ENCODE measurements around the gene IL18R1. TPM values are rescaled to one million over a fixed set of nuclear protein-coding genes. Genes with fewer than 3 reads are reported as not detected.

IL18R1 gene
- polyA plus RNA-seq, 1 donor (not counting 4 experiments of a cell fraction or from before 2014, with no cell fraction given) = 1.7 TPM

GRCh38 chr2:102421890-102422759 lies 66.5 kb downstream of the IL18R1 start:
- no peaks in the 10 kb centered on the region for H3K36me3 ChIP-seq (ENCODE audit: control insufficient read depth in 2 of 2, extremely low read depth in 1 of 2, insufficient read depth in 2 of 2, low read length in 2 of 2)
- no peak overlapping the region for H2AFZ ChIP-seq (ENCODE audit: control insufficient read depth, low read length)
- no peak overlapping the region for H3K27ac ChIP-seq (ENCODE audit: control insufficient read depth, insufficient read depth, low read length)
- H3K9ac ChIP-seq (ENCODE audit: control insufficient read depth, extremely low read depth, insufficient read depth, low read length) = no peak overlapping the region
- no peak for FAIRE-seq
- TF ChIP-seq EZH2 (IDR thresholded peaks at IDR 0.05; ENCODE audit: low read length) = no peak
- TF ChIP-seq CTCF (optimal IDR thresholded peaks at IDR 0.05 in 1 of 3, IDR thresholded peaks at IDR 0.05 in 1 of 3, conservative IDR thresholded peaks at IDR 0.05 in 1 of 3; ENCODE audit: extremely low read depth in 1 of 3, insufficient read depth in 2 of 3, low read length in 3 of 3) = no peak
- no peaks in the 10 kb centered on the region for H4K20me1 ChIP-seq (ENCODE audit: control insufficient read depth, extremely low read depth, insufficient read depth, low read length)
- dilution Hi-C loops (cut with MboI; ENCODE audit: extremely low pct_ligation_motif_present, low sequenced_read_pairs) = no loop called here
- no peaks in the 10 kb centered on the region for H3K79me2 ChIP-seq (ENCODE audit: control insufficient read depth, insufficient read depth, low read length)
- no peaks in the 10 kb centered on the region for H3K4me1 ChIP-seq (ENCODE audit: control insufficient read depth, extremely low read depth, insufficient read depth, low read length)
- H3K9me1 ChIP-seq (ENCODE audit: control insufficient read depth, extremely low read depth, insufficient read depth, low read length) = no peaks in the 10 kb centered on the region
- H3K27me3 ChIP-seq (ENCODE audit: control insufficient read depth, extremely low read depth, insufficient read depth, low read length) = peaks cover 14% of the 10 kb centered on the region
- H3K4me3 ChIP-seq (ENCODE audit: control insufficient read depth in 2 of 3, extremely low read depth in 1 of 3, insufficient read depth in 2 of 3, low read depth in 1 of 3, low read length in 3 of 3) = no peak overlapping the region
- DNase-seq (ENCODE audit: low read depth, low spot score) = no peak
- no peaks in the 10 kb centered on the region for H3K9me3 ChIP-seq (ENCODE audit: control insufficient read depth, low read depth, low read length)
- no peak overlapping the region for H3K4me2 ChIP-seq (ENCODE audit: control insufficient read depth, extremely low read depth, insufficient read depth, low read depth, low read length)

GRCh38 chr2:102422910-102423309 lies 67.3 kb downstream of the IL18R1 start, which contains the start of gene IL18RAP:
Gene IL18RAP, plus strand, starts transcription at chr2:102423160. Its CDS starts 118 bp downstream, at chr2:102423278.
- H4K20me1 ChIP-seq (ENCODE audit: control insufficient read depth, extremely low read depth, insufficient read depth, low read length) = no peaks in the 10 kb centered on the region
- no peaks in the 10 kb centered on the region for H3K9me3 ChIP-seq (ENCODE audit: control insufficient read depth, low read depth, low read length)
- no peaks in the 10 kb centered on the region for H3K36me3 ChIP-seq (ENCODE audit: control insufficient read depth in 2 of 2, extremely low read depth in 1 of 2, insufficient read depth in 2 of 2, low read length in 2 of 2)
- no peaks in the 10 kb centered on the region for H3K9me1 ChIP-seq (ENCODE audit: control insufficient read depth, extremely low read depth, insufficient read depth, low read length)
- dilution Hi-C loops (cut with MboI; ENCODE audit: extremely low pct_ligation_motif_present, low sequenced_read_pairs) = no loop called here
- peaks cover 14% of the 10 kb centered on the region for H3K27me3 ChIP-seq (ENCODE audit: control insufficient read depth, extremely low read depth, insufficient read depth, low read length)
- H3K4me1 ChIP-seq (ENCODE audit: control insufficient read depth, extremely low read depth, insufficient read depth, low read length) = no peaks in the 10 kb centered on the region
- FAIRE-seq = no peak
- TF ChIP-seq CTCF (optimal IDR thresholded peaks at IDR 0.05 in 1 of 3, IDR thresholded peaks at IDR 0.05 in 1 of 3, conservative IDR thresholded peaks at IDR 0.05 in 1 of 3; ENCODE audit: extremely low read depth in 1 of 3, insufficient read depth in 2 of 3, low read length in 3 of 3) (no peak), EZH2 (IDR thresholded peaks at IDR 0.05; ENCODE audit: low read length) (no peak)
- no peak within 1 kb of the TSS for H3K4me2 ChIP-seq (ENCODE audit: control insufficient read depth, extremely low read depth, insufficient read depth, low read depth, low read length)
- H2AFZ ChIP-seq (ENCODE audit: control insufficient read depth, low read length) = no peak within 1 kb of the TSS
- H3K9ac ChIP-seq (ENCODE audit: control insufficient read depth, extremely low read depth, insufficient read depth, low read length) = no peak within 1 kb of the TSS
- no peak within 1 kb of the TSS for H3K4me3 ChIP-seq (ENCODE audit: control insufficient read depth in 2 of 3, extremely low read depth in 1 of 3, insufficient read depth in 2 of 3, low read depth in 1 of 3, low read length in 3 of 3)
- DNase-seq (ENCODE audit: low read depth, low spot score) = no peak
- no peak within 1 kb of the TSS for H3K27ac ChIP-seq (ENCODE audit: control insufficient read depth, insufficient read depth, low read length)
- no peaks in the 10 kb centered on the region for H3K79me2 ChIP-seq (ENCODE audit: control insufficient read depth, insufficient read depth, low read length)
